ENCODE measurements around the gene NTN1. TPM values are rescaled to one million over a fixed set of nuclear protein-coding genes. Genes with fewer than 3 reads are reported as not detected.

The NTN1 gene
- total and polyA plus RNA-seq, 3 donors from 2014 or later, result 4.8 to 8.8 (median 7.6) TPM

DNA sequence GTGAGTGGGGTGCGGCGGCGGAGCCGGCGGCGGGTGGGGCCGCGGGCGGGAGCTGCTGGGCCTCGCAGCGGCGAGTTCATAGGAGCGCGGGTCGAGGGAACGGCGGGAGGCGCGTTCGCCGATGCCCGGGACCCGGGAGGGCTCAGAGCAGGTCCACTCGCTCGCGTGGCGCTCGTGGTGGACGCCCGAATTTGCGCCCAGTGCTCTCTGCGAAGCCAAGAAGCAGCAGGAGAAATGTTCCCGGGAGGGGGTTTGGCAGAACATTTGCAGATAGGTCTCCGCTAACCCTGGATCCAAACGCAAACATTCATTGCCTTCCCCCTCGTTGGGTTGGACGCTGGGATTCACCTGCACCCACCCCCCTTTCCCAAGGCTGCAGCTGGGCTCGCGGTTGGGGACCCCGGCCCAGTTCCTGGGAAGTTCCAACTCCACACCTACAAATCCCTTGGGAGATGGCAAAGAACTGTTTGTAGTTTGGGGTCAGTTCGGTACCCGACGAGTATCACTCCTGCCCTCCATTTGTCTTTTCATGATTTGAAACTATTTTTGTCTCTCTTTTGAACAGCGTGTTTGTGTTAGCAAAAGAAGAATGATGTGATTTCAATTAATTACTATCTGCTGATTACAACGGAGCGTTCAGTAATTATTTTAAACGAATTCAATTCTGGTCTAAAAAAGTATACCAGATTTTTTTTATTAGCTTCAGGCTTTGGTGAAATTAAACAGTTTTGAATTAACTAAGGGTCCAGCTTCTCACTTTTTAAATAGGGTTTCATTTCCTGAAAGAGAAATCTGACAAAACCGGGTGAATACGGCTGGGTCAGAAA, 2.3 kb downstream of the NTN1 start:
- no peak for DNase-seq
- WGBS, 2 donors, result 7 to 15% methylated on average over 17 to 45 of the region's 49 CpGs
- TF ChIP-seq POLR2A (IDR thresholded peaks at IDR 0.05), result no peak
- no peak for TF ChIP-seq CTCF (IDR thresholded peaks at IDR 0.05)
- Histone ChIP-seq H3K4me3 (peak overlapping the region; percentile 12 to 29), H3K9me3 (no peaks in the 10 kb centered on the region), H3K27ac (no peak overlapping the region), H3K4me1 (peaks cover 3% of the 10 kb centered on the region), H3K36me3 (ENCODE audit: low read depth, missing control alignments) (no peaks in the 10 kb centered on the region), H3K27me3 (no peaks in the 10 kb centered on the region)
- intact Hi-C loops (cut with DNase I; ENCODE audit: low total_unique reads), result no loop called here

GRCh38 chr17:9024497-9024896, 3.2 kb downstream of the NTN1 start:
- intact Hi-C loops (cut with DNase I; ENCODE audit: low total_unique reads), result no loop called here
- no peak for TF ChIP-seq POLR2A (IDR thresholded peaks at IDR 0.05)
- no peak for TF ChIP-seq CTCF (IDR thresholded peaks at IDR 0.05)

DNA sequence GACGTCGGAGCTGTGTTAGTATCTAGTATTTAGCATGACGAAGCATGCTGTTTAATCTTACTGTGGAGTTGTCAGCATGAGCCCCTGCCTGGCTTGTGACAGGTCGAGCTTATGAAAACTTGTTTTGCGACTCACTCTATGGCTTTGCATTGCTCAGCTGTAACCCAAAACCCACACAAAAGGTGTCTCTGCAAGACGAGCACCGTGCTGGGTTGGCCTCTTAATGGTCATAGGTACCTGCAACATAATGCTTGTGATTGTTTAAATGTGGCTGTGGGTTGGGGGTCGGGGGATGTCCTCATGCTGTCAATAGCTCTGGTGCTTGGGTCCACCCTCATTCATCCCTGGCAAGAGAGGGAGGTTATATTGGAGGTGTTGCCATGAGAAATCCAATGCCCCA, 5.4 kb downstream of the NTN1 start:
- no peak for DNase-seq
- no peaks in the 10 kb centered on the region for H3K36me3 ChIP-seq (ENCODE audit: low read depth, missing control alignments)
- H3K27ac ChIP-seq, result no peak overlapping the region
- 79 to 81% methylated on average over 8 of the region's 8 CpGs for WGBS, 2 donors
- H3K9me3 ChIP-seq, result no peaks in the 10 kb centered on the region
- no peak overlapping the region for H3K4me3 ChIP-seq
- no peaks in the 10 kb centered on the region for H3K27me3 ChIP-seq
- intact Hi-C loops (cut with DNase I; ENCODE audit: low total_unique reads), result no loop called here
- peaks cover 3% of the 10 kb centered on the region for H3K4me1 ChIP-seq
- TF ChIP-seq POLR2A (IDR thresholded peaks at IDR 0.05), result no peak
- no peak for TF ChIP-seq CTCF (IDR thresholded peaks at IDR 0.05)

More at GRCh38 chr17:9024497-9024896, 3.2 kb downstream of the NTN1 start:
- no peaks in the 10 kb centered on the region for H3K27me3 ChIP-seq
- no peaks in the 10 kb centered on the region for H3K36me3 ChIP-seq (ENCODE audit: low read depth, missing control alignments)
- H3K27ac ChIP-seq, result no peak overlapping the region
- DNase-seq, result no peak
- no peak overlapping the region for H3K4me3 ChIP-seq
- 22 to 37% methylated on average over 14 of the region's 14 CpGs for WGBS, 2 donors
- H3K4me1 ChIP-seq, result peaks cover 3% of the 10 kb centered on the region
- H3K9me3 ChIP-seq, result no peaks in the 10 kb centered on the region

DNA sequence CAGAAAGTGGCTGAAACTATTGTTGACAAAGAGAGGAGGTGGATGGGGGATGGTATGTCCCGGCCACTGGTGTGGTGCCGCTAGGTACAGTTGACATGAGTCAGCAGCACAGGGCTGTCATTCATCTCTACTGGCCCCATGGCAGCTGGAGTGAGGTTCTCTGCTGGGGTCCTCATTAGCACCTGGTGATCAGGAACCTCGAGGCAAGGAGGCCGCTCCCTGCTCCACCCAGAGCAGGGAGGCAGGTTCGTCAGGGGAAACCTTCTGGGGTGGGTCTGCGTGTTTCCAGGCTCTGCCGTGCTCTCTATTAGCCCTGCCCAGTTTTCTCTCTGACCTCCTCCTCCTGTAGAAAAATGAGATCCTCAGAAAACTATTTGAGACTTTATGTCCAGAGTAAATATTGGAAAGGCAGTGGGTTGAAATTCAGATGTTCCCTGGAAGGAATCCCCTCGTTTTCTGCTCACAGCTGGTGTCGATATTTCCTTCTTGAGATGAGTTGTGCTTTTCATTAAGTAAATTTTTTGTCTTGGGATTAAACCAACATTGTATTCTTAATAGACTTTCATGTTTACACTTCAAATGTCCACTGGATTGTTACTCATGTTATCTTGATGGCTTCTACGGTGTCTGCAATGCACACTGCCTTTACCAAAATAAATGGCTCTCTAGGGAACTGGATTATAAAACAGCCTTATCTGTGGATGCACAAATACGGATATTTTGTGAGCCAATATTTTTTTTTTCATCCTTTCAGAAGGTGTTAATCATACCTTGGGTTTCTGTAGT, 7.1 kb downstream of the NTN1 start:
- no peak overlapping the region for H3K27ac ChIP-seq
- 53 to 56% methylated on average over 11 of the region's 11 CpGs for WGBS, 2 donors

More for the DNA sequence above, 7.1 kb downstream of the NTN1 start:
- TF ChIP-seq CTCF (IDR thresholded peaks at IDR 0.05) (no peak), POLR2A (IDR thresholded peaks at IDR 0.05) (no peak)
- no peaks in the 10 kb centered on the region for H3K9me3 ChIP-seq
- H3K4me1 ChIP-seq, result no peaks in the 10 kb centered on the region
- no peaks in the 10 kb centered on the region for H3K36me3 ChIP-seq (ENCODE audit: low read depth, missing control alignments)
- H3K27me3 ChIP-seq, result no peaks in the 10 kb centered on the region
- no peak overlapping the region for H3K4me3 ChIP-seq
- intact Hi-C loops (cut with DNase I; ENCODE audit: low total_unique reads), result no loop called here
- no peak for DNase-seq

All from testis (tissue), 3 donors.